HG02763 (cell line): Measurements from ENCODE around the gene NTRK3.
"Not testable (repeated sequence)": the region's sequence is repeated elsewhere in the genome, so short reads cannot be mapped to it uniquely, and the experiment has no call there.

Source experiments
- ATAC-seq: cut with Tn5 transposase; IDR thresholded peaks from one replicate; pipeline ENCODE4 v1.9.1; 2021; ENCODE audit warnings: mild to moderate bottlenecking, moderate library complexity; ENCODE audit not compliant: unreplicated experiment

The NTRK3 gene

DNA sequence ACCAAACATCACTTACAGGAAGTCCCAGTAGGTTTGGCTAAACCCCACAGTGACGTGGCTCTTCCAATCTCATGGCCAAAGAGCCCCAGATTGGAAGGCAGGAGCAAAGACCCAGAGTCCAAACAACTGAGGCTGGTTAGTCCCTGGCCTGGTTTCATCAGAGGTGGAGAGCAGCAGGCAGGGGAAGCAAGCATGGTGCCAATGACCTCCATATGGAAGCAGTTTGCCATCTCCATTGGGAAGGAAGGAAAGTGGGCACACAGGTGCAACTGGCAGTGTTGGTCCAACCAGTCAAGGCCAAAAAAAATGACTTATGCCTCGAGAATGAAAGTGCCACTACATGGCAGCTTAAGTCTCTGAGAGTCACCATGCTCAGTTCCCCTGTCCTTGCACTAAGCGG is 175.9 kb downstream of the NTRK3 start:
- ATAC-seq = no peak

GRCh38 chr15:88077296-88078020 is 179.1 kb downstream of the NTRK3 start:
- no peak for ATAC-seq

DNA sequence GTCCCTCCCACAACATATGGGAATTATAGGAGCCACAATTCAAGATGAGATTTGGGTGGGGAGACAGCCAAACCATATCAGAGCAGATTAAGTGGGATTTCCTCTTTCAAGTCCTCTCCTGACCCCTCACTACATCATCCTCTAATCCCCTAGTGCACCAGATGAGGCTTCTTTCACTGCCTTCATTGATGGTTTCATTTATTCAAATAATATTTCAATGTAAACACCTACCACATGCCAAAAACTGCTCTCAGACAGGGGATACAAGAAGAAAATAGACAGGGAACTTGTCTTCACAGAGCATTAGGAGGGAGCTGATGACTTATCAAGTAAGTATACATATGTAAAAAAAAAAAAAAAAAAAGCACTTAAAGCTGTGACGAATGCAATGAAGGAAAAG is 180.2 kb downstream of the NTRK3 start:
- ATAC-seq = no peak

DNA sequence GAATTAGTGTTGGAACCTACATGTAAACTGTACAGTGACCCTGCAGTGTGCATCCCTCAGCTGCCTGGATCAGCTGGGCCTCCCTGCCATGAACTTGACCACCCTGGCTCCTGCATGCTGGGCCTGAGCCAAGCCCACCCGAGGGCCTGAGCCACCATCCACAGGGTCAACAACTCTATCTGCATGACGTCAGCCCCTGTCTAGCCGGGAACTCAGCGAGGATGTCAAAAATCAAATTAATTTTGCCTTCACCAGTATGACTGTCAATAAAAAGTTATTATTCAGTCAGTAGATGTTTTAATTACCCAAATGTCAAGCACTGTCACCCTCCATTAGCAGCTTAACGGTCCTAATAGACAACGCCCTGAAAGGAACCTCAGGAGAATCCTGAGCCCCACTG is 181.4 kb downstream of the NTRK3 start:
- no peak for ATAC-seq

GRCh38 chr15:88074386-88074785 is 182.2 kb downstream of the NTRK3 start:
- ATAC-seq = no peak

DNA sequence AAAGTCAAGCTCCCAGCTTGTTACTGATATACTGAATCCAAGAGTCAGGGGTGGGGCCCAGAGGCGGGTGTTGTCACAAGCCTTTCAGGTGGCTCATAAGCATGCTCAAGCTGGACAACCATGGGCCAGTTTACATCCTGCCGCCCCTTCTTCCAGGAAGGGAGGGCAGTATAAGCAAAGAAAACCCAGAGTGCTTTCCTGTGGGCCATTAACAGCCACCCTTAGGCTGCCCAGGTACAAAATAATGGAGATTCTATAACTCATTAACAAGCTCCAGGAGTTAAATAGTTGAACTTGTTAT is 183.2 kb downstream of the NTRK3 start:
- no peak for ATAC-seq

GRCh38 chr15:88072598-88073390 is 183.7 kb downstream of the NTRK3 start:
- no peak for ATAC-seq

GRCh38 chr15:88072133-88072532 is 184.4 kb downstream of the NTRK3 start:
- not testable (repeated sequence) for ATAC-seq

GRCh38 chr15:88071141-88071540 is 185.4 kb downstream of the NTRK3 start:
- no peak for ATAC-seq

- ATAC-seq = no peak
Measured at GRCh38 chr15:88069561-88069960, 187.0 kb downstream of the NTRK3 start.

DNA sequence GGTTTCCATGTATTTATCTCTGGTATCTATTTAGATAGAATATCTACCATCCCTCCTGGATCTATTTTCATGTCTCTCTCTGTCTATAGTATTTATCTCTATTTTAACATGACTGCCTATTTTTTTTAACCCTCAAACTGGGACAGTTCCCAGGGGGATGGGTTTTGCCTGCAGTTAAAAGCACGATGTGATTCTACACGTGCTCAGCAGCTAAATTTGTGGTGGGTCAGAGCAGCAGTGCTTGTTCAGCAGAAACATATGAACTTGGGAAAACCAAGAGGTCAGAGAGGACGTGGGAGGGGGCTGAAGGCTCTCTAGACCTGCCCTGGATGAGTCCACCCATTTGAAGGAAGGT is 189.2 kb downstream of the NTRK3 start:
- no peak for ATAC-seq

DNA sequence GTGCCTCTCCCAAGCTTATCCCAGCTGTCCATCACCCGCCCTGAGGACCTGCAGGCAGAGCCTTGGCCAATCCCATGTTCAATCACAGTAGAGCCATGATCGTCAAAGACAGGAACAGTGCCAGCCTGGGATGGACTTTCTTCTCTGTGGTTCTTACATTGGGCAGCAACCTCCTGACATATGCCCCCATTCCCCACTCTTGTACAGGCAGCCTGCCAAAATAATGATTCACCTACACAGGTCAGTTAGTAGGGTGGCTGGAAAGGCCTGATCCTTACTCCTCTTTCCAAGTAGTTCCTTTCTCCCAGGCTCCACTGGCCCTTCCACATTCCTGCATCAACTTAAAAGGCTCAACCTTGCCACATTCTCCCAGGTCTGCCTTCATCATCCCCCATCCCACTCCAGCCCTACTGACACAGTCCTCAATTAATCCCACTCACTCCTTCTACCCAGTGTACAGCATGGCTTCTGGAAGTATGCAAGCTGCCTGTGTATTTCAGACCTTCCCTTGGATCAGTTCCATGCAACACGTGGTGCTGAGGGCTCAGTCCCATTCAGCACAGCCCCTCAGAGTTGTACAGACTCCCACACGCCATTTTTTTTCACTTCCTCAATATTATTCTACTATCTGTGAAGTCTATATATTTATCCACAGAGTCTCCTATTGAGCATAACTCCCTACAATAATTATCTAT is 189.8 kb downstream of the NTRK3 start:
- ATAC-seq = no peak

GRCh38 chr15:88061452-88061851 is 195.1 kb downstream of the NTRK3 start:
- no peak for ATAC-seq

DNA sequence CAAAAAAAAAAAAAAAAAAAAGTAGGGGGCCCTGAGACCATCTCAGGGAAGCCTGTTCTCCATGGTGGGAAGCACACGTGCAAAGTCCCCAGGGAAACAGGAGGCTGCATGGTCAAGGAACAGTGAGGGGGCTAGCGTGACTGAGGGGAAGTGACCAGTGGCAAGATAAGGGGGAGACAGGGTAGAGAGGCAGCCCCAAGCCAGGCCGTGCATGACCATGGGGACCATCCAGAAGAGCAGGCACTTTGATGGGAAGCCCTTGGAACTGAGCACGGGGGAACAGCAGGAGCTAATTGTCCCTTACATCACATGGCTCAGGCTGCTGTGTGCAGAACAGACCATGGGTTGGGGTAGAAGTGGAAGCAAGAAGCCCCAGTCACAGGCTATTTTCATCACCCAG is 196.2 kb downstream of the NTRK3 start:
- no peak for ATAC-seq

- no peak for ATAC-seq
Measured at GRCh38 chr15:88057836-88058235, 198.7 kb downstream of the NTRK3 start.

DNA sequence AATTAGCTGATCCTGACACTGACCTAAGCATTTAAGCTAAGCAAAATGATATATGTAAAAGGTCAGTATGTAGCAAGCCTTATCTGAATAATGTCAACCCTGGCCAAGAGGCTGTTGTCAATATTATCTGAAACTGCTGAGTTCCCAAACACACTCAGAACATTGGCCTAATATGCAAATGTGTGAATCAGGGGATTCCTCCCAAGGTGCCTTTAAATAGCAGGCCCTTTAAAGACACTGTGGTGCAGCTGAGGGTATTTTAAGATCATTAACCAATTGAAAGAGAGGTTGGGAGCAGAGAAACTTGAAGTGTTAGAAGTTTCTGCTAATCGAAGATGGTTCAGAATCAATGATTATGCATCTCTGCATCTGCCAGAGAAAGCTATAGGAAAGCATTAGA is 207.0 kb downstream of the NTRK3 start:
- peak; percentile 74 for ATAC-seq

- ATAC-seq = no peak
Measured at GRCh38 chr15:88048755-88049154, 207.8 kb downstream of the NTRK3 start.

DNA sequence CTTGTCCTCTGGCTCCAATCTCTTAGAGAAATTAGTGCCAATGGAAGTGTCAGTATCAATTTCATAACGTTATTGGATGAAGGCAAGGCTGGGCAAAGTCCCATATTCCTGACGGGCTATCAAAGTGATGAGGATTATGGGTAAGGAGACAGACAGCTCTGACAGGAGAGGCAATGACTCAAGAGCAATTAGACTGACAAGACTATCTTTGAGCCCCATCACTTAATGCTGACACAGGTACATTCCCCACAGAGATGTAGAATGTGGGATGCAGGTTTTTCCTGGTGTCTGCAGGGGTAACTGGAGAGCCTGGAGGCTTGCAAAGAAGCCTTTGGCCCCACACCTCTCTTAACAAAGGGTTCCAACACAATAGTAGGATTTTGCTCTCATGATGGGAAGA is 208.3 kb downstream of the NTRK3 start:
- ATAC-seq = no peak

- no peak for ATAC-seq
Measured at GRCh38 chr15:88046576-88047129, 209.9 kb downstream of the NTRK3 start.

DNA sequence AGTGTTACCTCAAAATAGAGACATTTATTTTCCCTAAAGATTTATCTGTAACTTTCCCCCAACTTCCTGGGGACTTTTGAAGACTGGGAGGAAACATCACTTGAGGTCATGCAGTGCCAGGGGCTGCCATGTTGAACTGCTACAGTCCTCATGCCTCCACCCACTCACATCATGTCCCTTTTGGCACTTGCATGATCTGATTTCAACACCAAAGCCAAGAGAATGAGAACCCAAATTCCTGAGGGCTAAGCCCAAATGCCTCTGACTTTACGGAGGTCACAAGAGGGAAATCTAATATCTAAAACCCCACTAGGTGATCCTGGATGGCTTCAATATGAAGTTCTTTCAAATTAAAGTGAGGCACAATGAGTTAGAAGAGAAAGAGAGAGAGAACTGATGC is 213.1 kb downstream of the NTRK3 start:
- ATAC-seq = no peak

- no peak for ATAC-seq
Measured at GRCh38 chr15:88042047-88042446, 214.5 kb downstream of the NTRK3 start.

- ATAC-seq = no peak
Measured at GRCh38 chr15:88040516-88040915, 216.0 kb downstream of the NTRK3 start.
